Fibroblast of lung (primary cell): Measurements from ENCODE around the gene SCYGR8.
"Not testable (repeated sequence)": the region's sequence is repeated elsewhere in the genome, so short reads cannot be mapped to it uniquely, and the experiment has no call there.

Experiments used
- EZH2 ChIP-seq: IDR thresholded peaks from 2 replicates; pipeline ENCODE4 v1.5.1; 2012; ENCODE audit warnings: low read length, control low read depth, mild to moderate bottlenecking; ENCODE audit errors: missing control alignments
- TF ChIP-seq, protein P1 (sequence below), 2 donors: IDR thresholded peaks in 1 of 2; conservative IDR thresholded peaks in 1 of 2; 1 replicate in 1 of 2; 2 replicates in 1 of 2; pipeline ENCODE4 v1.5.1; 2011 to 2012; ENCODE audit warnings: low read length in 2 of 2, control low read depth in 1 of 2, inconsistent platforms in 1 of 2, low read depth in 1 of 2, mild to moderate bottlenecking in 1 of 2

DNA sequence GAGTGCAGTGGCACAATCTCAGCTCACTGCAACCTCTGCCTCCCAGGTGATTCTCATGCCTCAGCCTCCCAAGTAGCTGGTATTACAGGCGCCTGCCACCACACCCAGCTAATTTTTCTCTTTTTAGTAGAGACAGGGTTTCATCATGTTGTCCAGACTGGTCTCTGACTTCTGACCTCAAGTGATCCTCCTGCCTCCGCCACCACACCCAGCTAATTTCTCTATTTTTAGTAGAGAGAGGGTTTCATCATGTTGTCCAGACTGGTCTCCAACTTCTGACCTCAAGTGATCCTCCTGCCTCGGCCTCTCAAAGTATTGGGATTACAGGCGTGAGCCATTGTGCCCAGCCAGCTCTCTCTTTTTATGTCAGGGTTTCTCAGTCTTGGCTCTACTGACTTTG, 10.6 kb downstream of the SCYGR8 start:
- TF ChIP-seq, protein P1, sequence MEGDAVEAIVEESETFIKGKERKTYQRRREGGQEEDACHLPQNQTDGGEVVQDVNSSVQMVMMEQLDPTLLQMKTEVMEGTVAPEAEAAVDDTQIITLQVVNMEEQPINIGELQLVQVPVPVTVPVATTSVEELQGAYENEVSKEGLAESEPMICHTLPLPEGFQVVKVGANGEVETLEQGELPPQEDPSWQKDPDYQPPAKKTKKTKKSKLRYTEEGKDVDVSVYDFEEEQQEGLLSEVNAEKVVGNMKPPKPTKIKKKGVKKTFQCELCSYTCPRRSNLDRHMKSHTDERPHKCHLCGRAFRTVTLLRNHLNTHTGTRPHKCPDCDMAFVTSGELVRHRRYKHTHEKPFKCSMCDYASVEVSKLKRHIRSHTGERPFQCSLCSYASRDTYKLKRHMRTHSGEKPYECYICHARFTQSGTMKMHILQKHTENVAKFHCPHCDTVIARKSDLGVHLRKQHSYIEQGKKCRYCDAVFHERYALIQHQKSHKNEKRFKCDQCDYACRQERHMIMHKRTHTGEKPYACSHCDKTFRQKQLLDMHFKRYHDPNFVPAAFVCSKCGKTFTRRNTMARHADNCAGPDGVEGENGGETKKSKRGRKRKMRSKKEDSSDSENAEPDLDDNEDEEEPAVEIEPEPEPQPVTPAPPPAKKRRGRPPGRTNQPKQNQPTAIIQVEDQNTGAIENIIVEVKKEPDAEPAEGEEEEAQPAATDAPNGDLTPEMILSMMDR (conservative IDR thresholded peaks at IDR 0.05 in 1 of 2, IDR thresholded peaks at IDR 0.05 in 1 of 2; ENCODE audit: low read depth in 1 of 2, low read length in 2 of 2): not testable (repeated sequence)
- TF ChIP-seq EZH2: not testable (repeated sequence)
